Effector CD4-positive, alpha-beta T cell (primary cell): ENCODE data around the gene ARMH4.

Experiments used
- DNase-seq: peaks from one replicate; pipeline ENCODE4 v3.0.0-alpha.2; 2020

ARMH4 gene

GRCh38 chr14:58026219-58026618 lies 125.8 kb downstream of the ARMH4 start:
- DNase-seq, result no peak

- DNase-seq, result no peak
Observed at GRCh38 chr14:58014778-58015177, 137.2 kb downstream of the ARMH4 start.

- no peak for DNase-seq
Observed at GRCh38 chr14:58002618-58003017, 149.4 kb downstream of the ARMH4 start.

GRCh38 chr14:57999979-58000378 lies 152.0 kb downstream of the ARMH4 start:
- no peak for DNase-seq

GRCh38 chr14:57999471-57999870 lies 152.5 kb downstream of the ARMH4 start:
- no peak for DNase-seq

- DNase-seq, result no peak
Observed at GRCh38 chr14:57998766-57999165, 153.2 kb downstream of the ARMH4 start.

- DNase-seq, result no peak
Observed at GRCh38 chr14:57991353-57991752, 160.7 kb downstream of the ARMH4 start.

- no peak for DNase-seq
Observed at GRCh38 chr14:57988445-57988844, 163.6 kb downstream of the ARMH4 start.

GRCh38 chr14:57987596-57988300 lies 164.3 kb downstream of the ARMH4 start:
- DNase-seq, result no peak

- no peak for DNase-seq
Observed at GRCh38 chr14:57987051-57987450, 165.0 kb downstream of the ARMH4 start.

GRCh38 chr14:57982804-57983634 lies 169.0 kb downstream of the ARMH4 start:
- no peak for DNase-seq

- no peak for DNase-seq
Observed at GRCh38 chr14:57981817-57982560, 170.0 kb downstream of the ARMH4 start.

- DNase-seq, result no peak
Observed at GRCh38 chr14:57979376-57980048, 172.5 kb downstream of the ARMH4 start.

- DNase-seq, result no peak
Observed at GRCh38 chr14:57976701-57977100, 175.3 kb downstream of the ARMH4 start.

- DNase-seq, result no peak
Observed at GRCh38 chr14:57974896-57975295, 177.1 kb downstream of the ARMH4 start.

GRCh38 chr14:57970594-57970993 lies 181.4 kb downstream of the ARMH4 start:
- DNase-seq, result no peak

GRCh38 chr14:57970175-57970574 lies 181.8 kb downstream of the ARMH4 start:
- DNase-seq, result no peak

- no peak for DNase-seq
Observed at GRCh38 chr14:57963071-57963470, 188.9 kb downstream of the ARMH4 start.

GRCh38 chr14:57962325-57963035 lies 189.5 kb downstream of the ARMH4 start:
- no peak for DNase-seq

- no peak for DNase-seq
Observed at GRCh38 chr14:57961786-57962060, 190.3 kb downstream of the ARMH4 start.

- DNase-seq, result no peak
Observed at GRCh38 chr14:57960946-57961785, 190.8 kb downstream of the ARMH4 start.

GRCh38 chr14:57957441-57957840 lies 194.6 kb downstream of the ARMH4 start:
- DNase-seq, result no peak
